ENCODE results near the gene KCNQ1. TPM values are rescaled to one million over a fixed set of nuclear protein-coding genes. Genes with fewer than 3 reads are reported as not detected.

KCNQ1 gene
- total and polyA plus RNA-seq, 2 experiments from 2014 or later = 0.45 to 0.87 TPM

- TF ChIP-seq, protein P1, sequence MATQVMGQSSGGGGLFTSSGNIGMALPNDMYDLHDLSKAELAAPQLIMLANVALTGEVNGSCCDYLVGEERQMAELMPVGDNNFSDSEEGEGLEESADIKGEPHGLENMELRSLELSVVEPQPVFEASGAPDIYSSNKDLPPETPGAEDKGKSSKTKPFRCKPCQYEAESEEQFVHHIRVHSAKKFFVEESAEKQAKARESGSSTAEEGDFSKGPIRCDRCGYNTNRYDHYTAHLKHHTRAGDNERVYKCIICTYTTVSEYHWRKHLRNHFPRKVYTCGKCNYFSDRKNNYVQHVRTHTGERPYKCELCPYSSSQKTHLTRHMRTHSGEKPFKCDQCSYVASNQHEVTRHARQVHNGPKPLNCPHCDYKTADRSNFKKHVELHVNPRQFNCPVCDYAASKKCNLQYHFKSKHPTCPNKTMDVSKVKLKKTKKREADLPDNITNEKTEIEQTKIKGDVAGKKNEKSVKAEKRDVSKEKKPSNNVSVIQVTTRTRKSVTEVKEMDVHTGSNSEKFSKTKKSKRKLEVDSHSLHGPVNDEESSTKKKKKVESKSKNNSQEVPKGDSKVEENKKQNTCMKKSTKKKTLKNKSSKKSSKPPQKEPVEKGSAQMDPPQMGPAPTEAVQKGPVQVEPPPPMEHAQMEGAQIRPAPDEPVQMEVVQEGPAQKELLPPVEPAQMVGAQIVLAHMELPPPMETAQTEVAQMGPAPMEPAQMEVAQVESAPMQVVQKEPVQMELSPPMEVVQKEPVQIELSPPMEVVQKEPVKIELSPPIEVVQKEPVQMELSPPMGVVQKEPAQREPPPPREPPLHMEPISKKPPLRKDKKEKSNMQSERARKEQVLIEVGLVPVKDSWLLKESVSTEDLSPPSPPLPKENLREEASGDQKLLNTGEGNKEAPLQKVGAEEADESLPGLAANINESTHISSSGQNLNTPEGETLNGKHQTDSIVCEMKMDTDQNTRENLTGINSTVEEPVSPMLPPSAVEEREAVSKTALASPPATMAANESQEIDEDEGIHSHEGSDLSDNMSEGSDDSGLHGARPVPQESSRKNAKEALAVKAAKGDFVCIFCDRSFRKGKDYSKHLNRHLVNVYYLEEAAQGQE (IDR thresholded peaks at IDR 0.05; ENCODE audit: unreplicated experiment) = no peak
- TF ChIP-seq CTCF (conservative IDR thresholded peaks at IDR 0.05; ENCODE audit: low read depth in 2 of 2) (no peak), STAT1 (IDR thresholded peaks at IDR 0.05; ENCODE audit: unreplicated experiment) (no peak), NANOG (IDR thresholded peaks at IDR 0.05; ENCODE audit: borderline replicate concordance) (no peak), ZNF114 (CRISPR knock-in tag; IDR thresholded peaks at IDR 0.05) (no peak)
- TF ChIP-seq, protein P2, sequence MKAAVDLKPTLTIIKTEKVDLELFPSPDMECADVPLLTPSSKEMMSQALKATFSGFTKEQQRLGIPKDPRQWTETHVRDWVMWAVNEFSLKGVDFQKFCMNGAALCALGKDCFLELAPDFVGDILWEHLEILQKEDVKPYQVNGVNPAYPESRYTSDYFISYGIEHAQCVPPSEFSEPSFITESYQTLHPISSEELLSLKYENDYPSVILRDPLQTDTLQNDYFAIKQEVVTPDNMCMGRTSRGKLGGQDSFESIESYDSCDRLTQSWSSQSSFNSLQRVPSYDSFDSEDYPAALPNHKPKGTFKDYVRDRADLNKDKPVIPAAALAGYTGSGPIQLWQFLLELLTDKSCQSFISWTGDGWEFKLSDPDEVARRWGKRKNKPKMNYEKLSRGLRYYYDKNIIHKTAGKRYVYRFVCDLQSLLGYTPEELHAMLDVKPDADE (IDR thresholded peaks at IDR 0.05) = no peak
- no peaks in the 10 kb centered on the region for H4K20me1 ChIP-seq (replicated peaks; ENCODE audit: insufficient read depth)
- DNase-seq (ENCODE audit: low spot score) = no peak
- H3K4me2 ChIP-seq = no peak overlapping the region
- peaks cover 65% of the 10 kb centered on the region for H3K27me3 ChIP-seq (ENCODE audit: insufficient read depth)
- H2AFZ ChIP-seq = no peak overlapping the region
- Mint-ChIP-seq H3K36me3 (ENCODE audit: low read depth) (peaks cover 5% of the 10 kb centered on the region; the same call in 2 of the 3 replicates), H3K27ac (no peak overlapping the region), H3K27me3 (ENCODE audit: insufficient read depth, low read depth, poor library complexity) (peaks cover 45% of the 10 kb centered on the region), H3K4me3 (no peak overlapping the region), H3K4me1 (peaks cover 16% of the 10 kb centered on the region), H3K9me3 (peaks cover 20% of the 10 kb centered on the region)
- no peak overlapping the region for H3K4me3 ChIP-seq
- peaks cover 6% of the 10 kb centered on the region; the same call in 1 of the 2 replicates for H3F3A ChIP-seq (replicated peaks; ENCODE audit: low read depth)
- peaks cover 14% of the 10 kb centered on the region for H3K4me1 ChIP-seq (ENCODE audit: insufficient read depth)
- H3K79me2 ChIP-seq (replicated peaks; ENCODE audit: insufficient read depth) = no peaks in the 10 kb centered on the region
- no peaks in the 10 kb centered on the region for H3K9me2 ChIP-seq (ENCODE audit: insufficient read depth)
- ATAC-seq = no peak
- H3K27ac ChIP-seq (ENCODE audit: low read depth) = no peak overlapping the region
- H3K36me3 ChIP-seq (ENCODE audit: insufficient read depth) = no peaks in the 10 kb centered on the region
Observed at GRCh38 chr11:2874963-2875362, 430.2 kb downstream of the KCNQ1 start.

DNA sequence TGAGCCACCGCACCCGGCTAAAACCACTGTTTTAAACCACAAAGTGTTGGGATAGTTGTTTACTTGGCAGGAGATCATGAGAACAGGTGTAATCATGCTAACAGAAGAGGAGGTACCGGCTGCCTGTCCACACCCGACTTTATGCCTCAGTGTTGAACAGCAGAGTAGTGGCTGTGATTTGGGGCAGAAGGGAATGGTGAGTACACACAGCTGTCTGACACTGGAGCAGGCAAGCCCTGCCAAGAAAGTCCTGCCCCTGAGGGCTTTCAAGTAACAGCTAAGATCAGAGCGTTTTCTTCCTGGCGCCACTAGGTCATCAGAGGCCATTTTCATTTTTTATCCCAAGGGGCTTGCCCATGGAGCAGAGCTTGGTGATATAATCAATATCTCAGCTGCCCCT, 432.7 kb downstream of the KCNQ1 start:
- H3K27ac Mint-ChIP-seq = no peak overlapping the region
- peaks cover 38% of the 10 kb centered on the region for H3K27me3 Mint-ChIP-seq (ENCODE audit: insufficient read depth, low read depth, poor library complexity)
- DNase-seq (ENCODE audit: low spot score) = no peak
- no peak for ATAC-seq
- H3K4me3 Mint-ChIP-seq = no peak overlapping the region
- Histone ChIP-seq H3K4me1 (ENCODE audit: insufficient read depth) (peaks cover 4% of the 10 kb centered on the region; the same call in 1 of the 2 replicates), H4K20me1 (replicated peaks; ENCODE audit: insufficient read depth) (no peaks in the 10 kb centered on the region), H3K36me3 (ENCODE audit: insufficient read depth) (no peaks in the 10 kb centered on the region), H3K79me2 (replicated peaks; ENCODE audit: insufficient read depth) (no peaks in the 10 kb centered on the region), H3K27me3 (ENCODE audit: insufficient read depth) (peaks cover 67% of the 10 kb centered on the region), H3K4me3 (no peak overlapping the region), H3F3A (replicated peaks; ENCODE audit: low read depth) (no peaks in the 10 kb centered on the region), H3K9me2 (ENCODE audit: insufficient read depth) (no peaks in the 10 kb centered on the region), H3K27ac (ENCODE audit: low read depth) (no peak overlapping the region), H3K4me2 (no peak overlapping the region), H2AFZ (no peak overlapping the region)
- peaks cover 20% of the 10 kb centered on the region for H3K9me3 Mint-ChIP-seq
- H3K4me1 Mint-ChIP-seq = peaks cover 4% of the 10 kb centered on the region
- TF ChIP-seq, protein P2 (IDR thresholded peaks at IDR 0.05) = no peak
- TF ChIP-seq EZH2 (IDR thresholded peaks at IDR 0.05; ENCODE audit: low read depth, unreplicated experiment) (no peak), JUNB (IDR thresholded peaks at IDR 0.05; ENCODE audit: unreplicated experiment) (no peak), ZNF331 (CRISPR knock-in tag; IDR thresholded peaks at IDR 0.05; ENCODE audit: low read depth) (no peak)
- TF ChIP-seq, protein P1 (IDR thresholded peaks at IDR 0.05; ENCODE audit: unreplicated experiment) = no peak
- H3K36me3 Mint-ChIP-seq (ENCODE audit: low read depth) = peaks cover 5% of the 10 kb centered on the region; the same call in 2 of the 3 replicates

Measured in GM23338 (cell line).